Measurements from ENCODE around the gene EFHC1.
"Not testable (repeated sequence)": the region's sequence is repeated elsewhere in the genome, so short reads cannot be mapped to it uniquely, and the experiment has no call there.

EFHC1 gene, protein sequence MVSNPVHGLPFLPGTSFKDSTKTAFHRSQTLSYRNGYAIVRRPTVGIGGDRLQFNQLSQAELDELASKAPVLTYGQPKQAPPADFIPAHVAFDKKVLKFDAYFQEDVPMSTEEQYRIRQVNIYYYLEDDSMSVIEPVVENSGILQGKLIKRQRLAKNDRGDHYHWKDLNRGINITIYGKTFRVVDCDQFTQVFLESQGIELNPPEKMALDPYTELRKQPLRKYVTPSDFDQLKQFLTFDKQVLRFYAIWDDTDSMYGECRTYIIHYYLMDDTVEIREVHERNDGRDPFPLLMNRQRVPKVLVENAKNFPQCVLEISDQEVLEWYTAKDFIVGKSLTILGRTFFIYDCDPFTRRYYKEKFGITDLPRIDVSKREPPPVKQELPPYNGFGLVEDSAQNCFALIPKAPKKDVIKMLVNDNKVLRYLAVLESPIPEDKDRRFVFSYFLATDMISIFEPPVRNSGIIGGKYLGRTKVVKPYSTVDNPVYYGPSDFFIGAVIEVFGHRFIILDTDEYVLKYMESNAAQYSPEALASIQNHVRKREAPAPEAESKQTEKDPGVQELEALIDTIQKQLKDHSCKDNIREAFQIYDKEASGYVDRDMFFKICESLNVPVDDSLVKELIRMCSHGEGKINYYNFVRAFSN

DNA sequence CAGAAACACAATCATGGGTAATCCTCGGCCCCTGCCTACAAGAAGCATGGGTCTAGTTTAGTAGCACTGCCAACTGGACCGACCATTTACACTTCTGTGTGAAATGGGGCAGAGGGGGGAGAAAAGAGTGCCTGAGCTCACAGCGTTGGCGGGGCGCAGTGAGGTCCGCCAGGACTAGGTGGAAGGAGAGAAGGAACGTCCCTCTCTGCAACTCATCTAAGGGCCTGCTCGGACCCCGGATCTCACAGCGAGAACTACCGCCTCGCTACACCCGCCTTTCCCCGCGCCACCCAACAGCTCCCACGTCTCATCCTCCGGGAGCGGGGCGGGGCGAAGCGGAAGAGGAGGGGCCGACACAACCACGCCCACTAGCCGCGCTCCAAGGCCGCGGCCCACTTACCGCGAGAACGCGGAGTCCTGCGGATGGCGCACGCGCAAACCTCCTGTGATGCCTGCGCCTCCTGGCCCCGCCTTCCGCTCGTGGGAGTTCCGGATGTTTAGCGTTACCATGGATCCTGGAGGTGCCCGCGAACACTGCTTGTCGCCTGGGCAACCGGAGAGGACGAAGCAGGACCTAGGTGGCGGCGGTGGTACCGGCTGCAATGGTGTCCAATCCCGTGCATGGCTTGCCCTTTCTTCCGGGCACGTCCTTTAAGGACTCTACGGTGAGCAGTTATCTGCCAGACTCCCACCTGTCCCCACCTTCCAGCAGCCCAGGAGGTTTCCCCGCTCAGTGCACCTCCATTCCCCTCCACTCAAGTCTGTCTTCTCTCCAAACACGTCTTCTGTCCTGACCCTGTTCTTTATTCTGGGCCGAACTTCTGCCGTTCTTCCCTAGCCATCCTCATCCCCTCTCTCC is at the start of gene EFHC1:
TSS of gene EFHC1 (plus strand) at position 534 of the 859 bp plus-strand sequence. CDS start at position 603, 69 bp downstream.
- peak; percentile 94 for DNase-seq (ENCODE audit: low read depth, low spot score)

DNA sequence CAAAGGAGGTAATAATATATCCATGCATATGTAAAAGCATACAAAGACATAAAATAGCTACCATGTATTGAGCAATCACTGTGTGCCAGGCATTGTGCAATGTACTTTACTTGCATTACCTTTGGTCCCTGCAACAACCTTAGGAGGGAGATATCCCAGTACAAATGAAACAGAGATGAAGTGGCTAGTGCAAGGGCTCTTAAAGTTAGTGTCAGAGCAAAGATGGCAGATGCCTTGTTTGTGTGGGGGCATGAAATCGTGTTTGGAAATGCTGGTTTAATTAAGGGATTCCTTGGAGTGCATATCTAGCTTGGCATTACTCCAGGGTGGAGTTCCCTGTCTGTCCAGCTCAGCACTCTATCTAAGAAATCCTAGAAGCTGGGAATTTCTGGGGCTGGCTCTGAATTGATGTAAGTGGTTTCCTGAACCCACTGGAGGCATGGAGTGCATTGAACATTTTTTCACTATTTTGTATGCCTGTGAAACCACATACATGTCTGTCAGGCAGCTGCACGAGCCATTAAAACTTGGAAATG is 48.4 kb upstream of the EFHC1 start:
- DNase-seq (ENCODE audit: low read depth, low spot score), result no peak

DNA sequence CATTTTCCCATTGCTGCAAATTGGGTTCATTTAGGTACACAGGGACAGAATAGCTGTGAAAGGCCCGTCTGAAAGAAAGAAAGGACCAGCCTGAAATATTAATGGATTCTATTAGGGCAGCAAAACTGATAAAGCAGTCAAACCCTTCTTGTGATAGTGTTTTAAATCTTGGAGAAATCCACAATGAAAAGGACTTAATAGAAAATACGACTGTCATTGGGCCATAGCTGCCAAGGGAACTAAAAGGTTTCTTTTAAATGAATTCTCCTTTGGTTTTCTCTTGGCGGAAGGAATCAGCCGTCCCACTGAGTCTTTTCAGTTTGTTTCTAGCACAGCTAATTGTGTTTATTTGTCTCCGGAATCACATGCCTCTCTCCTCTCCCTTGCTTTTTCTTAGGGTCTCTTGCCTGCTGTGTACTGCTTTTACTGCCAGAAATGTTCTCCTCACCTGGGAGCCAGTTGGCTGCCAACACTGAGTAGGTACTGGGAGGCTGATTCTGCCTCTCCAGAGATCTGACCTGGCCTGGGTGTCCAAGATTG is 46.9 kb upstream of the EFHC1 start:
- no peak for DNase-seq (ENCODE audit: low read depth, low spot score)

DNA sequence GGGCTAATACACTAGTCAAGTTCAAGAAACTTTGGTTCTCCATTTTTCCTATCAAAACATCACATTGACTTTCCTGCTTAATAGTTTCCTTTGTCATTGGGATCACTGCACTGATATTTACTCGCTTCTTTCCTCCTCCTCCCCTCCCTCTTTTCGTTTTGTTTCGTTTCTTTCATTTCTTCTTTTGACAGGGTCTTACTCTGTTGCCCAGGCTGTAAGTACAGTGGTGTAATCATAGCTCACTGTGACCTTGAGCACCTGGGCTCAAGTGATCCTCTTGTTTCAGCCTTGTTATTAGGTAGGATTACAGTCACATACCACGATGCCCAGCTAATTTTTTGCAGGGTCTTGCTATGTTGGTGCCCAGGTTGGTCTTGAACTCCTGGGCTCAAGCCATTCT is 45.9 kb upstream of the EFHC1 start:
- no peak for DNase-seq (ENCODE audit: low read depth, low spot score)

DNA sequence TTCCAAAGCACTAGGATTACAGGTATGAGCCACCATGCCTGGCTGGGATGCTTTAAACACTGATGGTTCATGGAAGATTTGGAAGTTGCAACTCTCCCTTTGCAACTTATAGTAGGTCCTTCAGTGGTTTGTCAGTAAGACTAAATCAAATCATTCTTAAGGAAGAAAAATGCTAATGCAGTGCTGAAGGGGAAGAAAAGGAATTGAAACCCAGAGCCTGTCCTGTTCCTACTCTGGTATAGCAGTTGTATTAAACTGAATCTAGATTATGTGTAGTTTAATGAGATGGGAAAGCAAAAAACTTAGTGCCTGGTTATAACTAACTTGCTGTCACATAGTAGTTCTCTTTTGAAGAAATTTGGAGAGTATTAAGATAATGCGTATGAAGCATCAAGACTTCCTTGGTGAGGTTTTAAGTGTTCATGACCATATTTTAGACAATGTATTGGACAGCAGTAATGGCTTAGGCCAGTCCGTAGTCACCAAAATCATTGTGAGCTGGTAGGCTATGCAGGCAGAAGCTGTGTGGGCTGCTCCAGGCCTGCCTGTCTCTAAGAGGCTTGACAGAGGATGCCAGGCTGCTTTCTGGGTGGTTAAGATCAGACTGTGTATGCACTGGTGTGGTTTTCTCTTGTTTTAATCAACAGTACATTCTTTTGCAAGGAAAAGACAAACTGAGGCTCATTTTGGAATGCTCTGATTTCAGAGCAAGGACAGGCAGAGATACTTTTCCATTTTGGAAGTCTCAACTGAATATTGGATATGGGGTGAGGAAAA is 44.2 kb upstream of the EFHC1 start:
- no peak for DNase-seq (ENCODE audit: low read depth, low spot score)

DNA sequence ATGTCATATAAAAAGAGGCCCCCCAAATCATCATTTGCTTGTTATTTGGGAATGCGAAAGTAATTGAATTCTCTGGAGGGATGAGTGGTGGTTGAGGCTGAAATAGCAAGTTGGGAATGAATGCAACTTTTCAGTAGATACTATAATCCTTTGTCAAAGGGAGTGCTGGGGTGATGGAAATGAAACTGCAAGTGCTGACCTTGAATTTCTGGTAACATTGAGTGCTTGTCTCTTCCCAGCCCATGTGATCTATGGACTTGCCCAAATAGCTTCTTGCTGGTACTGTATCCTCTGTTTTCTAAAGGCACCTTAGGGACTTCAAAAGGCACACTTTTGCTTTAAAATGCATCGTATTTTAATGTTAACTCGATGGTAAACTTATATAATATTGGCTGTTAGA is 43.4 kb upstream of the EFHC1 start:
- DNase-seq (ENCODE audit: low read depth, low spot score), result no peak

DNA sequence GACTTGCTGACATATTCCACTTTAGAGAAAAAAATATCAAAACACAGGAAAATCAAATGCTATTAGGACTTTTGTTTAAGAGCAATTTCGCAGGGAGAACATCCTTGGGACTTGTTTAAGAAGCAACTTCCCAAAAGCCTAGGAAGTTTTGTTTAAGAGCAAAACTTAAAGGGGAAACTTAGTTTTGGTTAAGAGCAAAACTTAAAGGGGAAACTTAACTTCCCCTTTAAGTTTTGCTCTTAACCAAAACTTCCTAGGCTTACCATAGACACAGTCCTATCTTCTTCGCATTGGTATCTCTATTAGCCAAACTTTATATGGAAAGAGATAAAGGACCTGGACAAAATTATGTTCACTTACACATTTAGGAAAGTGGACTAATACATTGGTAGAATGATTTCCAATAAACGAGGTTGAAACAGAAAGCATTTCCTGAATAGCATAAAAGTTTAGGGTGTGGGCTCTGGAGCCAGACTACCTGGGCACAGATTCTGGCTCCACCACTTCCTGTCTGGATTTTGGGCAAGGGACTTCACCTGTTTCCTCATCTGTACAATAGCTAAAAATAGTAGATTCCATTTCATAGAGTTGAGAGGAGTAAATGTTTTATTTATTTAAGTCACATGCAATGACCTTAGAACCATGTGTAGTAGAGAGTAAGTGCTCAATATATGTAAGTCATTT is 42.5 kb upstream of the EFHC1 start:
- DNase-seq (ENCODE audit: low read depth, low spot score), result no peak

DNA sequence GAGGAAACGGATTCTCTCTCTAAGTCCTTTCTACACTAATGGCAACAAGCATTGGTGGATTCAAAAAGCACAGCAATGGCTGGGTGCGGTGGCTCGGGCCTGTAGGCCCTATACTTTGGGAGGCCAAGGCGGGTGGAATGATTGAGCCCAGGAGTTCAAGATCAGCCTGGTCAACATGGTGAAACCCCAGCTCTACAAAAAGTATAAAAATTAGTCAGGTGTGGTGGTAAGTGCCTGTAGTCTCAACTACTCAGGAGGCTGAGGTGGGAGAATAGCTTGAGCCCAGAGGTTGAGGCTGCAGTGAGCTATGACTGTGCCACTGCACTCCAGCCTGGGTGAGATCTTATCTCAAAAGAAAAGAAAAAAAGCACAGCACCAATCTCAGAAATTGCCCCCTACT is 38.9 kb upstream of the EFHC1 start:
- no peak for DNase-seq (ENCODE audit: low read depth, low spot score)

DNA sequence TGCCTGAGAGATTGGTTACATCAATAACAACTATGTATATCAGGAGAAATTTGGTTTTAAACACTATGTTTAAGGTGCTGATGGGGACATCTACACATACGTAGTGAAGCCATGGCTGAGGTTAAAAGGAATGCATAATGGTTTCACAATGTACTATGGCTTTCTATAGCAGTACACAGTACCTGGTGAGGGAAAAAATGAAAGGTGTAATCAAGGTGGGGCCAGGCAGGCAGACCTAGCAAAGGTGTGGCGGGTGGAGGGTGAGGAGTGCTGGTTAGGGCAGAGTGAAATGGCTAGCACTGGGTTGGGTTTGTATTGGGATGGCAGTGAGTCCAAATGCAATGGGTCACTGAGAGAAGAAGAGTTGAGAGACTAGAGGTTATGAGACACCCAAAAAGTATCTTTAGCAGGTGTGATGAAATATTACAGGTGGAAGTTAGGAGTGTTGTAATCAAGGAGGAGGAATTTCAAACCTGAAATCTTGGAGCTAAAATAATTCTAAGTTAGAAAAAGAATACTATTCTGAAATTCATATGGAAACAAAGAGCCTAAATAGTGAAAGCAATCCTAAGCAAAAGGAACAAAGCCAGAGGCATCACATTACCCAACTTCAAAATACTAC is 35.9 kb upstream of the EFHC1 start:
- no peak for DNase-seq (ENCODE audit: low read depth, low spot score)

DNA sequence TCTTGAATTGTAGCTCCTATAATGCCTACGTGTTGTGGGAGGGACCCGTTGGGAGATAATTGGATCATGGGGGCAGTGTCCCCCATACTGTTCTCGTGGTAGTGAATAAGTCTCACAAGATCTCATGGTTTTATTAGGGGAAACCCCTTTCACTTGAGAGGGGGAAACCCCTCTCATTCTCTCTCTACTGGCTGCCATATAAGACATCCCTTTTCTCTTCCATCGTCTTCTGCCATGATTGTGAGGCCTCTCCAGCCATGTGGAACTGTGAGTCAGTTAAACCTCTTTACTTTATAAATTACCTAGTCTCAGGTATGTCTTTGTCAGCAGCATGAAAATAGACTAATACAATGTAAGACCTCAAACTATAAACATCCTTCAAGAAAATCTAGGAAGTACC is 35.1 kb upstream of the EFHC1 start:
- DNase-seq (ENCODE audit: low read depth, low spot score), result no peak

DNA sequence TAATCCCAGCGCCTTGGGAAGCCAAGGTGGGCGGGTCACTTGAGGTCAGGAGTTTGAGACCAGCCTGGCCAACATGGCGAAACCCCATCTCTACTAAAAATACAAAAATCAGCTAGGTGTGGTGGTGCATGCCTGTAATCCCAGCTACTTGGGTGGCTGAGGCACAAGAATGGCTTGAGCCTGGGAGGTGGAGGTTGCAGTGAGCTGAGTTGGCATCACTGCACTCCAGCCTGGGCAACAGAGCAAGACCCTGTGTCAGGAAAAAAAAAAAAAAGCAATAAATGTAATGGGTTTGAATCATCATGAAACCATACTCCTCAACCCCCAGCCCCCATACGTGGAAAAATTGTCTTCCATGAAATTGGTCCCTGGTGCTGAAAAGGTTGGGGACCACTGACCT is 32.0 kb upstream of the EFHC1 start:
- DNase-seq (ENCODE audit: low read depth, low spot score), result not testable (repeated sequence)

DNA sequence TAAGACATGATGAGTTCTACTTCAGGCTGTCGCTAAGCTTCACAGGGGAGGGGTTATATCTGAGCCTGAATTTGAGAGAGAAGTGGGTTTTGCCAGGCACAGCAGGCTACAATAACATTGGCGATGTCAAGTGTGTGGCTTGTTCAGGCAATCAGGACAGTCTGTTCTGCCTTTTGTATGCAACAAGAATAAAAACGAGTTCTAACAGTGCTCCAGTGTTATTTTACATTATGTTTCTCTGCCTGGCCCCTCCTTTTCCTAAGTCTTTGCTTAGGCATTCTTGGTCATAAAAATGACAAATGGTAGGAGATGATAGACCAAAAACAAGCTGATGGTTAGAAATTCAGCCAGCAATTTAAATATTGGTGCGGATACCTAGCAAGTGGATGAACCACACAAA is 31.4 kb upstream of the EFHC1 start:
- no peak for DNase-seq (ENCODE audit: low read depth, low spot score)

DNA sequence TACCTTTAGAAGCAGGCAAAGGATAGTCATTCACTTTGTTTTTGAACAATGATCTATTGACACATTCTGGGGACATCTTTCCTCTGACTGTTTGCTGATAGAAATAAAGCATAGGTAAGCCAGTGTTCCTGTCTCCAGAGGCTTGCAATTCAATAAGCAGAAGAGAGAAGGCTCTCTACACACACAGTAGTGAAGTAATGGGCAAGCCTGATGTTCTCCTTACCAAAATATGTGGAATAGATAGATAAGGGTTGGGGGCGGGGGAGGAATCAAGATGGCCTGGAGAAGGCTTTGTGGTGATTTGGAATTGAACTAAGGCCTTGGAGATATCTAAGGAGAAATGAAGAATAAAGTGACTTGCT is 30.9 kb upstream of the EFHC1 start:
- DNase-seq (ENCODE audit: low read depth, low spot score), result no peak

DNA sequence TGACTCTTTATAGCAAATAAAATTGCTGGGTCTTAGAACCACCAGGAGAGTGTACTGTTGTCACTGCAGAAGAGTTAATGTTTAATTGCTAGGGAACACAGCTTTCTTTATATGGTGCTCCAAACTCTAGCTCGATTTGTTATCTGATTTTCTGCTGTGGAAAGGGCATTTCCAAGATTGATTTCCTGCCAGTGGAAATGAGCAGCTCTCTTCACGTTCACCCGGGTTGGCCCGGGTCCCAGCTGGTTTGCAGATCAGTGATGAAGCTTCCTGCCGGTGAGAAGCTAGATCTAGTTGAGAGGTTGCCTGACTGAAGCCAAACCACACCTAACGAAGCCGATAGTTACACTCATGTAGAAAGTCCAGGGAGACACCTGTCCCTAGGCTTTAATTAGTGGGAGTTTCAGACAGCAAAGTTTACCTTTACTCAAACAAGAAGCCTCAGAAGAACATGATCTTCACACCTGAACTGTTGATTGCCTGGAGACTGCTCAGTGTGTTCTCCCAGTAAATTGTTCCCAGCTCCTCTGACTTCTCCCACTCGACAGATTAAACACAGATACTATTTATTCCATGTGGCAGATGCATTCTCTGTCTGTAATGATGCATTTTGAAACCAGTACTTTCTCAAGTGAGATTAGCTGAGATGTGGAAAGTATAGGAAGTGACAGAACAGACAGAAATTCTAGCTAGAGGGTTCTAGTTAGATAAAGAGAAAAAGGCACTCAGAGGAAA is 30.3 kb upstream of the EFHC1 start:
- DNase-seq (ENCODE audit: low read depth, low spot score), result no peak

DNA sequence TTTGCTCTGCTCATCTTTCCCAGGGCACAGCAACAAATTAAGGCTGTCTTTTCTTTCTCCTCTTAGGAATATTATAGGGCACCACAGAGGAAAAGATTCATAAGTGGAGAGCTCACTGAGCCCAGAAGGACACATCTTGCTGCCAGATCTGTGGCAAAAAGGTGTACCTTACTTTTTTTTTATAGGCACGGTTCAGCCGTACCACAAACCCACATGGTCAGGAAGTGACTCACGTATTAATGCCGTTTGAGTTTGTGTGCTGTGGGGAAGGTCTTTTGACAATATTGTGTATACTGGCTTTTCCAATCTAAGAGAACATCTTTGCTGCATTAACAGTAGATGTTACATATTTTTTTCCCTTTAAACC is 29.8 kb upstream of the EFHC1 start:
- no peak for DNase-seq (ENCODE audit: low read depth, low spot score)

DNA sequence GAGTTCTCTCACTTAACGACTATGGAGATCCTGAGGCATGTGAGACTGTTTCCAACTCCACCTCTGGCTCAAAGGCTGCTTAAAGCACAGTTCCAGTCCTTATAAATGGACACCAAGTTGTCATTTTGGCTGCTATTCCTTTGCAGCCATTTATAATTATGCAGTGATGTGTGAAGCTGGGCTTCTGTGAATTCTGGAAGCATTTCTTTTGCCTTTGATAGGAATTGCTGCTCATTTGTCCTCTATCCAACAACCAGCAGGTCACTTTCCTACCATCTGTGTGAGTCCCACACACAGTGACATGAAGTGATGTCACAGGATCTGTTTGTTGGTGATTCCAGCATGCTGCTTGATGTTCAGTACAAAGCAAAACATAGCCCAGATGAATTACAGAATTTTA is 28.5 kb upstream of the EFHC1 start:
- DNase-seq (ENCODE audit: low read depth, low spot score), result no peak

DNA sequence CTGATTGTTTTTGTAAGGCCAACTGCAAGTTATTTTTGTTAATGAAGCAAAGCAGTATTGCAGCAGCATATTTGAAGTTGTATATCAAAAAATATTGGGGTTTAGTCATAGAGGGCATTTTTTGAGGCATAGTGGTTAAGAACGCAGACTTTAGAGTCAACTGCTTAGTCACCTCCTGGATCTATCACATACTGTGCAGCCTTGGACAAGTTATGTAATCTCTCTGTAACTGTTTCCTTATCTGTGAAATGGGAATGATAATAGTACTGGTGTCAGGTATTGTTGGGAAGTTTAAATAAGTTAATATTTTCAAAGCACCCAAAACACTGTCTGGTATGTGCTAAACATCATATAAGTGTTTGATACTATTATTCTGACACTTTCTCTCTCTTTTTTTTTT is 27.2 kb upstream of the EFHC1 start:
- DNase-seq (ENCODE audit: low read depth, low spot score), result no peak

DNA sequence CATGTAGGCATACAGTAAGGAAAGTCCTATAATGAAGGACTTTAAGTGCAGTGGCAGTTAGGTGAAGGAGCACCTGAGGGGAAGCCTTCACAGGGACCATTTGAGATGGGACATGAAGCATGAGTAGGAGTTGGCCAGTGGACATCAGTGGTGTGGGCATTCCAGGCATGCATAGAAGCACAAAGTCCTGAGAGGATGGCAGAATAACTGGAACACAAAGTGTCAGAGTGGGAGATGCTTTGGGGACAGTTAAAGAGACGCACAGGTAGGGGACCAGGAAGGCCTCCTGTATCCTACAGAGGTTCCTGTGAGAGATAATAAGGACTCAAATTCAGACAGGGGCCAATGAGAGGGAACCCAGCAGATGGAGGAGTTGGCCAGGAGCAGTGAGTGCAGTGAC is 26.4 kb upstream of the EFHC1 start:
- DNase-seq (ENCODE audit: low read depth, low spot score), result no peak

DNA sequence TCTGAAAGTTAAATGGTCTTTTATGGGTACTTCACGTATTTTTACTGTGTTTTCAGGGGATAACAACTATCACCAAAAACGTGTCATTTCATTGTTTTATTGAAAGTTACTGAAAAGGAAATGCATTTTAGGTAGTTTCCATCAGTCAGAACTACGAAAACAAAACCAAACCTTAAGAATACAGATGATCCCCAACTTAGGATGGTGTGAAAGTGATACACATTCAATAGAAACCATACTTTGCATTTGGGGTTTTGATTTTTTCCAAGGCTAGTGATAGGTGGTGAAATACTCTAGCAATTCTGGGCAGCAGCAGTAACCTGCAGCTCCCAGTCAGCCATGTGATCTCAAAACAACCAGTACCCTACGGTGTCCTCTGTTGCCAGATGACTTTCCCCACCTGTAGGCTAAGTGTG is 25.9 kb upstream of the EFHC1 start:
- no peak for DNase-seq (ENCODE audit: low read depth, low spot score)

DNA sequence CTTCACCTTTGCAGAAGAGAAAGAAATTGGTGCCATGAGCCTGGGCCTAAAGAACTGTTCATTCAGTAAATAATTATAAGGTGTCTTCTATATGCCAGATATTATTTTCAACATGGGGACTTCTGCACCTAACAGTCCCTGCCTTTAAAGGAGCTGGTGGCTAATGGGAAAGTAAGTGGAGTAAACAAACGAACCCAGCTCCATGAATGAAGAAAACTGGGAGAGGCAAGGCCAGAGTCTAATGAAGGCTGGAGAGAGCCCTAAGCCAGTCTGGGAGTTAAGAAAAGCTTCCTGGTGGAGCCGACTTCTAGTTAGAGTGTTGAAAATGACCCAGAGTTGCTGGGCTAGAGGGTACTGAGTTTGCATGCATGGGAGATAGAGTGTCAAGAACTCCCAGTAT is 24.2 kb upstream of the EFHC1 start:
- DNase-seq (ENCODE audit: low read depth, low spot score), result no peak
